GM12878 (cell line): ENCODE data around the gene SLC25A3.

Experiments
- BRCA1 ChIP-seq: IDR thresholded peaks from 2 replicates; pipeline ENCODE4 v1.6.1; 2011; ENCODE audit warnings: low read depth, low read length, improper control_type of control experiment
- CHD1 ChIP-seq: IDR thresholded peaks from 2 replicates; pipeline ENCODE4 v1.6.1; 2012; ENCODE audit warnings: low read depth, low read length, improper control_type of control experiment
- CREM ChIP-seq: IDR thresholded peaks from 2 replicates; pipeline ENCODE4 v1.6.1; 2014; ENCODE audit warnings: antibody characterized with exemption, low read depth
- POLR2AphosphoS5 ChIP-seq: IDR thresholded peaks from 2 replicates; pipeline ENCODE4 v1.6.1; 2011; ENCODE audit warnings: mild to moderate bottlenecking, low read length, inconsistent platforms
- ZZZ3 ChIP-seq: IDR thresholded peaks from 2 replicates; pipeline ENCODE4 v1.6.1; 2011; ENCODE audit warnings: low read depth; ENCODE audit not compliant: control insufficient read depth, insufficient read length
- TF ChIP-seq, protein P1 (sequence below), 3 experiments: IDR thresholded peaks in 2 of 3; conservative IDR thresholded peaks in 1 of 3; 2 replicates each; pipeline ENCODE4 v1.5.1; 2011; ENCODE audit warnings: low read depth in 3 of 3, low read length in 3 of 3, mild to moderate bottlenecking in 3 of 3, control low read depth in 2 of 3, moderate library complexity in 2 of 3, inconsistent platforms in 1 of 3, mixed read lengths in 1 of 3; ENCODE audit not compliant: control insufficient read depth in 2 of 3, insufficient read depth in 1 of 3; ENCODE audit errors: extremely low read depth in 1 of 3
- TF ChIP-seq, protein P2 (sequence below): IDR thresholded peaks from 2 replicates; pipeline ENCODE4 v1.6.1; 2011; ENCODE audit warnings: borderline replicate concordance, low read depth, mild to moderate bottlenecking, moderate library complexity, mixed read lengths, low read length; ENCODE audit not compliant: insufficient read depth; ENCODE audit errors: extremely low read length
- TF ChIP-seq, protein P3 (sequence below): fragments of 450-650 bp; IDR thresholded peaks from 2 replicates; pipeline ENCODE4 v1.6.1; 2018; ENCODE audit warnings: borderline replicate concordance, mild to moderate bottlenecking; ENCODE audit not compliant: partially characterized antibody
- TF ChIP-seq, protein P4 (sequence below): fragments of 450-650 bp; IDR thresholded peaks from 2 replicates; pipeline ENCODE4 v1.6.1; 2016; ENCODE audit warnings: mild to moderate bottlenecking

DNA sequence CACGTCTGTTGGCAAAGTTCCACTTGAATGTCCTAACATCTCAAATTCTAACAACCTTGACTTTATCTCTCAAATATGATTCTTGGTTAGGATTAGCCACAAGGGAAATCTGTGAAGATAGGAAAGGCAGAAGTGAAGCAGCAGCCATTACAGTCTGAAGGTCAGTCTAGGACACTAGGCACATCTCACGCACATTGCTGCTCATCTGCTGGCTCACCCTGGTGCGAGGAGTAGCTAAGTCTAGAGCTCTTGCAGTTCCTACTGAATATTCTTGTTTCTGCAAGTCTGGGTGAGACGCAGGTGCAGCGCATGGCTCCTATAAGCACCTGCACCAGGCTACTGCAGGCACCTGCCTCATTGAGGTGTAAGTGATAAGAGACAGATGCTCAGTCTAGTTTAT is 6.4 kb upstream of the SLC25A3 start:
- TF ChIP-seq CREM (no peak), ZZZ3 (no peak), CHD1 (no peak), POLR2AphosphoS5 (no peak), BRCA1 (no peak)
- TF ChIP-seq, protein P1, sequence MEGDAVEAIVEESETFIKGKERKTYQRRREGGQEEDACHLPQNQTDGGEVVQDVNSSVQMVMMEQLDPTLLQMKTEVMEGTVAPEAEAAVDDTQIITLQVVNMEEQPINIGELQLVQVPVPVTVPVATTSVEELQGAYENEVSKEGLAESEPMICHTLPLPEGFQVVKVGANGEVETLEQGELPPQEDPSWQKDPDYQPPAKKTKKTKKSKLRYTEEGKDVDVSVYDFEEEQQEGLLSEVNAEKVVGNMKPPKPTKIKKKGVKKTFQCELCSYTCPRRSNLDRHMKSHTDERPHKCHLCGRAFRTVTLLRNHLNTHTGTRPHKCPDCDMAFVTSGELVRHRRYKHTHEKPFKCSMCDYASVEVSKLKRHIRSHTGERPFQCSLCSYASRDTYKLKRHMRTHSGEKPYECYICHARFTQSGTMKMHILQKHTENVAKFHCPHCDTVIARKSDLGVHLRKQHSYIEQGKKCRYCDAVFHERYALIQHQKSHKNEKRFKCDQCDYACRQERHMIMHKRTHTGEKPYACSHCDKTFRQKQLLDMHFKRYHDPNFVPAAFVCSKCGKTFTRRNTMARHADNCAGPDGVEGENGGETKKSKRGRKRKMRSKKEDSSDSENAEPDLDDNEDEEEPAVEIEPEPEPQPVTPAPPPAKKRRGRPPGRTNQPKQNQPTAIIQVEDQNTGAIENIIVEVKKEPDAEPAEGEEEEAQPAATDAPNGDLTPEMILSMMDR (IDR thresholded peaks at IDR 0.05 in 2 of 3, conservative IDR thresholded peaks at IDR 0.05 in 1 of 3; ENCODE audit: control insufficient read depth in 2 of 3, extremely low read depth in 1 of 3, insufficient read depth in 1 of 3, low read depth in 3 of 3, low read length in 3 of 3), result no peak
- TF ChIP-seq, protein P2, sequence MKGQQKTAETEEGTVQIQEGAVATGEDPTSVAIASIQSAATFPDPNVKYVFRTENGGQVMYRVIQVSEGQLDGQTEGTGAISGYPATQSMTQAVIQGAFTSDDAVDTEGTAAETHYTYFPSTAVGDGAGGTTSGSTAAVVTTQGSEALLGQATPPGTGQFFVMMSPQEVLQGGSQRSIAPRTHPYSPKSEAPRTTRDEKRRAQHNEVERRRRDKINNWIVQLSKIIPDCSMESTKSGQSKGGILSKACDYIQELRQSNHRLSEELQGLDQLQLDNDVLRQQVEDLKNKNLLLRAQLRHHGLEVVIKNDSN, result no peak
- TF ChIP-seq, protein P3, sequence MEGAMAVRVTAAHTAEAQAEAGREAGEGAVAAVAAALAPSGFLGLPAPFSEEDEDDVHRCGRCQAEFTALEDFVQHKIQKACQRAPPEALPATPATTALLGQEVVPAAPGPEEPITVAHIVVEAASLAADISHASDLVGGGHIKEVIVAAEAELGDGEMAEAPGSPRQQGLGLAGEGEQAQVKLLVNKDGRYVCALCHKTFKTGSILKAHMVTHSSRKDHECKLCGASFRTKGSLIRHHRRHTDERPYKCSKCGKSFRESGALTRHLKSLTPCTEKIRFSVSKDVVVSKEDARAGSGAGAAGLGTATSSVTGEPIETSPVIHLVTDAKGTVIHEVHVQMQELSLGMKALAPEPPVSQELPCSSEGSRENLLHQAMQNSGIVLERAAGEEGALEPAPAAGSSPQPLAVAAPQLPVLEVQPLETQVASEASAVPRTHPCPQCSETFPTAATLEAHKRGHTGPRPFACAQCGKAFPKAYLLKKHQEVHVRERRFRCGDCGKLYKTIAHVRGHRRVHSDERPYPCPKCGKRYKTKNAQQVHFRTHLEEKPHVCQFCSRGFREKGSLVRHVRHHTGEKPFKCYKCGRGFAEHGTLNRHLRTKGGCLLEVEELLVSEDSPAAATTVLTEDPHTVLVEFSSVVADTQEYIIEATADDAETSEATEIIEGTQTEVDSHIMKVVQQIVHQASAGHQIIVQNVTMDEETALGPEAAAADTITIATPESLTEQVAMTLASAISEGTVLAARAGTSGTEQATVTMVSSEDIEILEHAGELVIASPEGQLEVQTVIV, result no peak
- TF ChIP-seq, protein P4, sequence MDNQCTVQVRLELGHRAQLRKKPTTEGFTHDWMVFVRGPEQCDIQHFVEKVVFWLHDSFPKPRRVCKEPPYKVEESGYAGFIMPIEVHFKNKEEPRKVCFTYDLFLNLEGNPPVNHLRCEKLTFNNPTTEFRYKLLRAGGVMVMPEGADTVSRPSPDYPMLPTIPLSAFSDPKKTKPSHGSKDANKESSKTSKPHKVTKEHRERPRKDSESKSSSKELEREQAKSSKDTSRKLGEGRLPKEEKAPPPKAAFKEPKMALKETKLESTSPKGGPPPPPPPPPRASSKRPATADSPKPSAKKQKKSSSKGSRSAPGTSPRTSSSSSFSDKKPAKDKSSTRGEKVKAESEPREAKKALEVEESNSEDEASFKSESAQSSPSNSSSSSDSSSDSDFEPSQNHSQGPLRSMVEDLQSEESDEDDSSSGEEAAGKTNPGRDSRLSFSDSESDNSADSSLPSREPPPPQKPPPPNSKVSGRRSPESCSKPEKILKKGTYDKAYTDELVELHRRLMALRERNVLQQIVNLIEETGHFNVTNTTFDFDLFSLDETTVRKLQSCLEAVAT, result no peak
